ENCODE measurements around the gene SOX11. TPM values are rescaled to one million over a fixed set of nuclear protein-coding genes. Genes with fewer than 3 reads are reported as not detected.

Gene SOX11
- total and polyA plus RNA-seq, 2 donors (not counting 1 experiment from before 2014, with no cell fraction given) = 0.01 TPM; not detected in 1

DNA sequence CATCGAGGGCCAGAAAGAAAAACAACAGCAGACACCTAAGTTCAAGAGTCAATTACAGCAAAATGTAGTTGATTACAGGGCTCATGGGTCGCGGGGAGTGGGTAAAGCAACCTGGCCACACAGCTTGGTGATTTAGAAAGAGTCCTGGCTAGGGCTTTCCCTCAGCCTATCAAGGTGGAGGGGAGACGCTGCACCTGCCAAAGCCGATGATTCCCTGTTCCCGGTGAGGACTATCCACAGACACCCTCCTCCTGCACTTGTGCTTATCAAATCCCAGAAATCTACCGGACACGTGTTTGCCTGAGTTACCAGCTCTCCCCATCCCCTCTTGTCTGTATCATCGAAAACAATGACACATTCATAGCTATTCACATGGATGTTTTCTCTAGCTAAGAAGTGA lies 7.0 kb upstream of the SOX11 start:
- intact Hi-C loops (cut with micrococcal nuclease) = no loop called here
- 96% methylated on average over 5 of the region's 9 CpGs for WGBS (ENCODE audit: insufficient coverage)
- POLR2A ChIA-PET = no interaction called here

DNA sequence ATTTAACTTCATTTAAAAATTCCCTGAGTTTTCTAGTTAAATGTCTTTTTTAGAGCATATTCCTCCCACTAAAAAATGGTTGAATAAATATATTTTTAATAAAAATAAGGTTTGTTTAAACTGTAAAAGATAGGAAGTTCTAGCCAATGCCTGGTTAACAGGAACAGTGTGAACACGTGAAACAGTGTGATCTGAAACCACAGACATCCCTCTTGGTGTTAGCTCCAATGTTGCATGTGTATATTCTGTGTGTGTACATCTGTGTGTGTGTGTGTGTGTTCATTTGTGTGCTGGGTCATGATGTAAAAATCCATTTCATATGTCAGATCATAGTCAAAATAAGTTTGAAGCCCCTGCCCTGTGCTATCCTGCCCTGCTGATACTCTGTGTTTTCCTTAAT lies 6.1 kb upstream of the SOX11 start:
- Histone ChIP-seq H3K79me2 (ENCODE audit: control insufficient read depth, insufficient read depth, low read length) (no peaks in the 10 kb centered on the region), H2AFZ (ENCODE audit: insufficient read depth, low read depth, low read length, poor library complexity, severe bottlenecking) (no peak overlapping the region), H3K4me3 (ENCODE audit: control extremely low read depth in 1 of 5, extremely low read depth in 1 of 5, insufficient read depth in 1 of 5, low read depth in 2 of 5, low read length in 4 of 5) (no peak overlapping the region), H3K4me2 (replicated peaks; ENCODE audit: low read depth, low read length, poor library complexity, severe bottlenecking) (no peak overlapping the region), H3K27ac (ENCODE audit: low read length in 2 of 2) (no peak overlapping the region), H3K9ac (ENCODE audit: low read length) (no peak overlapping the region), H3K36me3 (replicated peaks in 1 of 2; ENCODE audit: control extremely low read depth in 1 of 2, control insufficient read depth in 1 of 2, extremely low read depth in 1 of 2, insufficient read depth in 2 of 2, low read length in 1 of 2) (no peaks in the 10 kb centered on the region), H3K27me3 (replicated peaks in 1 of 4; ENCODE audit: control extremely low read depth in 1 of 4, control insufficient read depth in 3 of 4, insufficient read depth in 4 of 4, low read length in 3 of 4) (peaks cover 0 to 3% (median under 1%) of the 10 kb centered on the region in 4 experiments), H3K4me1 (ENCODE audit: control insufficient read depth in 2 of 2, insufficient read depth in 2 of 2, low read length in 2 of 2) (no peaks in the 10 kb centered on the region), H4K20me1 (ENCODE audit: control insufficient read depth, insufficient read depth, low read length, poor library complexity, severe bottlenecking) (no peaks in the 10 kb centered on the region), H3K9me3 (ENCODE audit: control extremely low read depth in 1 of 3, control insufficient read depth in 2 of 3, insufficient read depth in 1 of 3, low read length in 2 of 3) (peaks cover 0 to 7% (median 0%) of the 10 kb centered on the region in 3 donors)
- POLR2A ChIA-PET = no interaction called here
- CTCF ChIA-PET = no interaction called here
- peaks cover 4% of the 10 kb centered on the region for H3K9me3 Mint-ChIP-seq (ENCODE audit: insufficient read depth)
- intact Hi-C loops (cut with micrococcal nuclease) = no loop called here
- 0% methylated on average over 1 of the region's 1 CpG for WGBS (ENCODE audit: insufficient coverage)
- TF ChIP-seq, protein P1, sequence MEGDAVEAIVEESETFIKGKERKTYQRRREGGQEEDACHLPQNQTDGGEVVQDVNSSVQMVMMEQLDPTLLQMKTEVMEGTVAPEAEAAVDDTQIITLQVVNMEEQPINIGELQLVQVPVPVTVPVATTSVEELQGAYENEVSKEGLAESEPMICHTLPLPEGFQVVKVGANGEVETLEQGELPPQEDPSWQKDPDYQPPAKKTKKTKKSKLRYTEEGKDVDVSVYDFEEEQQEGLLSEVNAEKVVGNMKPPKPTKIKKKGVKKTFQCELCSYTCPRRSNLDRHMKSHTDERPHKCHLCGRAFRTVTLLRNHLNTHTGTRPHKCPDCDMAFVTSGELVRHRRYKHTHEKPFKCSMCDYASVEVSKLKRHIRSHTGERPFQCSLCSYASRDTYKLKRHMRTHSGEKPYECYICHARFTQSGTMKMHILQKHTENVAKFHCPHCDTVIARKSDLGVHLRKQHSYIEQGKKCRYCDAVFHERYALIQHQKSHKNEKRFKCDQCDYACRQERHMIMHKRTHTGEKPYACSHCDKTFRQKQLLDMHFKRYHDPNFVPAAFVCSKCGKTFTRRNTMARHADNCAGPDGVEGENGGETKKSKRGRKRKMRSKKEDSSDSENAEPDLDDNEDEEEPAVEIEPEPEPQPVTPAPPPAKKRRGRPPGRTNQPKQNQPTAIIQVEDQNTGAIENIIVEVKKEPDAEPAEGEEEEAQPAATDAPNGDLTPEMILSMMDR (IDR thresholded peaks at IDR 0.05) = no peak
- no peak for TF ChIP-seq EZH2 (IDR thresholded peaks at IDR 0.05; ENCODE audit: borderline replicate concordance, insufficient read depth, low read depth, low read length, poor library complexity, severe bottlenecking)
- H3K27ac Mint-ChIP-seq = no peak overlapping the region
- H3K27me3 Mint-ChIP-seq = peaks cover 40% of the 10 kb centered on the region
- ATAC-seq (ENCODE audit: low read depth) = no peak
- DNase-seq = no peak
- H3K4me3 Mint-ChIP-seq = no peak overlapping the region
- H3K4me1 Mint-ChIP-seq = peaks cover 2% of the 10 kb centered on the region

More for the DNA sequence above, 7.0 kb upstream of the SOX11 start:
- Mint-ChIP-seq H3K4me1 (no peaks in the 10 kb centered on the region), H3K9me3 (ENCODE audit: insufficient read depth) (peaks cover 4% of the 10 kb centered on the region), H3K4me3 (no peak overlapping the region), H3K27me3 (peaks cover 32% of the 10 kb centered on the region), H3K27ac (no peak overlapping the region)
- H2AFZ ChIP-seq (ENCODE audit: insufficient read depth, low read depth, low read length, poor library complexity, severe bottlenecking) = no peak overlapping the region
- ATAC-seq (ENCODE audit: low read depth) (no peak), DNase-seq (no peak)
- H3K79me2 ChIP-seq (ENCODE audit: control insufficient read depth, insufficient read depth, low read length) = no peaks in the 10 kb centered on the region
- H3K9me3 ChIP-seq (ENCODE audit: control extremely low read depth in 1 of 3, control insufficient read depth in 2 of 3, insufficient read depth in 1 of 3, low read length in 2 of 3) = peaks cover 0 to 7% (median 0%) of the 10 kb centered on the region in 3 donors
- no peak overlapping the region for H3K4me3 ChIP-seq (ENCODE audit: control extremely low read depth in 1 of 5, extremely low read depth in 1 of 5, insufficient read depth in 1 of 5, low read depth in 2 of 5, low read length in 4 of 5)
- H3K27me3 ChIP-seq (replicated peaks in 1 of 4; ENCODE audit: control extremely low read depth in 1 of 4, control insufficient read depth in 3 of 4, insufficient read depth in 4 of 4, low read length in 3 of 4) = peaks cover 0 to 3% (median 1%) of the 10 kb centered on the region in 4 experiments
- no peak for TF ChIP-seq EZH2 (IDR thresholded peaks at IDR 0.05; ENCODE audit: borderline replicate concordance, insufficient read depth, low read depth, low read length, poor library complexity, severe bottlenecking)
- TF ChIP-seq, protein P1 (IDR thresholded peaks at IDR 0.05) = no peak
- CTCF ChIA-PET = no interaction called here
- H3K9ac ChIP-seq (ENCODE audit: low read length) = no peak overlapping the region
- no peak overlapping the region for H3K4me2 ChIP-seq (replicated peaks; ENCODE audit: low read depth, low read length, poor library complexity, severe bottlenecking)
- H4K20me1 ChIP-seq (ENCODE audit: control insufficient read depth, insufficient read depth, low read length, poor library complexity, severe bottlenecking) = no peaks in the 10 kb centered on the region
- H3K4me1 ChIP-seq (ENCODE audit: control insufficient read depth in 2 of 2, insufficient read depth in 2 of 2, low read length in 2 of 2) = no peaks in the 10 kb centered on the region
- no peak overlapping the region for H3K27ac ChIP-seq (ENCODE audit: low read length in 2 of 2)
- H3K36me3 ChIP-seq (replicated peaks in 1 of 2; ENCODE audit: control extremely low read depth in 1 of 2, control insufficient read depth in 1 of 2, extremely low read depth in 1 of 2, insufficient read depth in 2 of 2, low read length in 1 of 2) = no peaks in the 10 kb centered on the region
